Stimulated activated naive CD4-positive, alpha-beta T cell (primary cell): ENCODE results near the gene SPTBN2.
A peak's percentile ranks its signal among the peaks of the same experiment; 100 is the strongest.

ENCODE experiments used
- DNase-seq, 6 experiments: peaks; one replicate each; lab custom pipeline; 2025; lab: John Stamatoyannopoulos, UW

SPTBN2 gene

GRCh38 chr11:66639066-66639813, 89.8 kb downstream of the SPTBN2 start:
- DNase-seq, result peak in 5 of 6 experiments; percentile 22 to 76 (median 57)

GRCh38 chr11:66638177-66639065, 90.6 kb downstream of the SPTBN2 start, which contains the start of gene RBM4:
RBM4 (plus strand) TSS chr11:66638703; CDS start chr11:66639712, 1,009 bp downstream.
- DNase-seq, result peak; percentile 85 to 99 (median 97)

- DNase-seq, result no peak
Measured at GRCh38 chr11:66637557-66638176, 91.3 kb downstream of the SPTBN2 start.

- no peak for DNase-seq
Measured at GRCh38 chr11:66636411-66636810, 92.6 kb downstream of the SPTBN2 start.
